GM19324 (cell line): Measurements from ENCODE around the gene ID1.
"Not testable (repeated sequence)": the region's sequence is repeated elsewhere in the genome, so short reads cannot be mapped to it uniquely, and the experiment has no call there.

Experiments used
- ATAC-seq: cut with Tn5 transposase; IDR thresholded peaks from one replicate; pipeline ENCODE4 v1.9.1; 2021; ENCODE audit warnings: mild to moderate bottlenecking, moderate library complexity; ENCODE audit not compliant: unreplicated experiment, low FRiP score

Gene ID1

GRCh38 chr20:31630187-31630790, 25.2 kb downstream of the ID1 start:
- no peak for ATAC-seq

GRCh38 chr20:31632548-31633338, 27.7 kb downstream of the ID1 start:
- no peak for ATAC-seq

- no peak for ATAC-seq
These were observed 28.3 kb downstream of the ID1 start for GRCh38 chr20:31633339-31633914.

- no peak for ATAC-seq
These were observed 32.6 kb downstream of the ID1 start, which contains the start of gene COX4I2 for GRCh38 chr20:31637660-31638059. TSS of gene COX4I2 (plus strand) at chr20:31637912. CDS start at chr20:31639018, 1,106 bp downstream.

- no peak for ATAC-seq
These were observed 33.2 kb downstream of the ID1 start for GRCh38 chr20:31638317-31638716.

GRCh38 chr20:31638816-31639215, 33.7 kb downstream of the ID1 start:
- no peak for ATAC-seq

- ATAC-seq, result no peak
These were observed 35.2 kb downstream of the ID1 start for GRCh38 chr20:31640259-31640658.

GRCh38 chr20:31641391-31641790, 36.3 kb downstream of the ID1 start:
- no peak for ATAC-seq

- no peak for ATAC-seq
These were observed 37.7 kb downstream of the ID1 start for GRCh38 chr20:31642837-31643236.

GRCh38 chr20:31643522-31643921, 38.4 kb downstream of the ID1 start:
- no peak for ATAC-seq

- no peak for ATAC-seq
These were observed 39.6 kb downstream of the ID1 start for GRCh38 chr20:31644701-31645100.

GRCh38 chr20:31648104-31648503, 43.0 kb downstream of the ID1 start:
- not testable (repeated sequence) for ATAC-seq

- no peak for ATAC-seq
These were observed 47.9 kb downstream of the ID1 start for GRCh38 chr20:31652917-31653396.

GRCh38 chr20:31653561-31653960, 48.5 kb downstream of the ID1 start:
- no peak for ATAC-seq

- no peak for ATAC-seq
These were observed 49.4 kb downstream of the ID1 start for GRCh38 chr20:31654534-31654933.
